MM.1S (cell line): Measurements from ENCODE around the gene RBFOX1.

Source experiments
- DNase-seq: peaks from one replicate; pipeline ENCODE4 v3.0.0-alpha.2; 2015
- H2AFZ ChIP-seq: fragments of 300-600 bp; sonication (generic); 2 replicates; pipeline ENCODE4 v1.6.0; 2016; ENCODE audit warnings: antibody characterized with exemption, low read length
- H3F3A ChIP-seq: fragments of 300-600 bp; sonication (generic); 2 replicates; pipeline ENCODE4 v1.6.1; 2016; ENCODE audit warnings: mild to moderate bottlenecking, antibody characterized with exemption, low read length, moderate library complexity, mixed read lengths; ENCODE audit not compliant: insufficient read depth
- H3K27ac ChIP-seq: fragments of 300-600 bp; sonication (generic); 2 replicates; pipeline ENCODE4 v1.5.1; 2016; ENCODE audit warnings: mild to moderate bottlenecking, low read length
- H3K27me3 ChIP-seq: fragments of 300-600 bp; sonication (generic); replicated peaks from 2 replicates; pipeline ENCODE4 v1.6.0; 2016; ENCODE audit warnings: low read length; ENCODE audit not compliant: insufficient read depth
- H3K36me3 ChIP-seq: fragments of 300-600 bp; sonication (generic); replicated peaks from 2 replicates; pipeline ENCODE4 v1.6.1; 2016; ENCODE audit warnings: mild to moderate bottlenecking, low read length, mixed read lengths; ENCODE audit not compliant: insufficient read depth
- H3K4me1 ChIP-seq: fragments of 300-600 bp; sonication (generic); 2 replicates; pipeline ENCODE4 v1.6.1; 2016; ENCODE audit warnings: low read length, mixed read lengths
- H3K4me2 ChIP-seq: fragments of 300-600 bp; sonication (generic); 2 replicates; pipeline ENCODE4 v1.6.0; 2016; ENCODE audit warnings: low read depth, low read length
- H3K4me3 ChIP-seq: fragments of 300-600 bp; sonication (generic); 2 replicates; pipeline ENCODE4 v1.5.1; 2016; ENCODE audit warnings: low read length, mixed read lengths
- H3K79me2 ChIP-seq: fragments of 300-600 bp; sonication (generic); 2 replicates; pipeline ENCODE4 v1.6.1; 2016; ENCODE audit warnings: mixed run types, low read length, mixed read lengths
- H3K9ac ChIP-seq: fragments of 300-600 bp; sonication (generic); 2 replicates; pipeline ENCODE4 v1.6.1; 2016; ENCODE audit warnings: low read length, mixed read lengths
- H3K9me2 ChIP-seq: fragments of 300-600 bp; sonication (generic); replicated peaks from 2 replicates; pipeline ENCODE4 v1.6.1; 2016; ENCODE audit warnings: mild to moderate bottlenecking, low read length, mixed read lengths; ENCODE audit not compliant: insufficient read depth
- H3K9me3 ChIP-seq: fragments of 300-600 bp; sonication (generic); replicated peaks from 2 replicates; pipeline ENCODE4 v1.6.1; 2016; ENCODE audit warnings: mild to moderate bottlenecking, low read length, mixed read lengths; ENCODE audit not compliant: insufficient read depth
- H4K20me1 ChIP-seq: fragments of 300-600 bp; sonication (generic); 2 replicates; pipeline ENCODE4 v1.6.1; 2016; ENCODE audit warnings: mild to moderate bottlenecking, low read length, moderate library complexity, mixed read lengths; ENCODE audit not compliant: insufficient read depth
- EZH2 ChIP-seq: fragments of 300-600 bp; sonication (generic); optimal IDR thresholded peaks from 2 replicates; pipeline ENCODE3; 2017; ENCODE audit warnings: low read depth, mild to moderate bottlenecking, antibody characterized with exemption, low read length, mixed read lengths
- EZH2phosphoT487 ChIP-seq: fragments of 300-600 bp; sonication (generic); IDR thresholded peaks from 2 replicates; pipeline ENCODE4 v1.6.1; 2018; ENCODE audit warnings: antibody characterized with exemption, low read length
- TF ChIP-seq, protein P1 (sequence below): fragments of 300-600 bp; sonication (generic); IDR thresholded peaks from 2 replicates; pipeline ENCODE4 v1.5.1; 2016; ENCODE audit warnings: antibody characterized with exemption, low read length, mixed read lengths

Gene RBFOX1

DNA sequence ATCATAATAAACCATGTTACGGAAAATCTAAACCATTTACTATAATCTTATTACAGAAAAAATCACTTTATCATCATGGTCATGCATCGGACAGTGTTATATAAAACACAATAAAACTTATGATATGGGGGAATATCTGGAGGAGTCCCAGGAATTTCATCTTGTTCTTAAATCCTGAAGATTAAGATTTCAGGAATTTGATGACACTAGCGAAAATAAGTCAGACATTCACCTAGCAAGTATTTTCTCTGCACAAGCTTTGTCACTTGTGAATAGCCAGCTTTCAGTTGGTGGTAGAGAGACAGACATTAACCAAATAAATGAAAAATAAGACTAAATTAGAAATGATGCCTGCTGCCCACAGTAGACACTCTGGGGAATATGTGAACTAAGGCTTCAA, 410.0 kb downstream of the RBFOX1 start:
- H3K36me3 ChIP-seq, result no peaks in the 10 kb centered on the region
- TF ChIP-seq EZH2 (no peak), EZH2phosphoT487 (no peak)
- TF ChIP-seq, protein P1, sequence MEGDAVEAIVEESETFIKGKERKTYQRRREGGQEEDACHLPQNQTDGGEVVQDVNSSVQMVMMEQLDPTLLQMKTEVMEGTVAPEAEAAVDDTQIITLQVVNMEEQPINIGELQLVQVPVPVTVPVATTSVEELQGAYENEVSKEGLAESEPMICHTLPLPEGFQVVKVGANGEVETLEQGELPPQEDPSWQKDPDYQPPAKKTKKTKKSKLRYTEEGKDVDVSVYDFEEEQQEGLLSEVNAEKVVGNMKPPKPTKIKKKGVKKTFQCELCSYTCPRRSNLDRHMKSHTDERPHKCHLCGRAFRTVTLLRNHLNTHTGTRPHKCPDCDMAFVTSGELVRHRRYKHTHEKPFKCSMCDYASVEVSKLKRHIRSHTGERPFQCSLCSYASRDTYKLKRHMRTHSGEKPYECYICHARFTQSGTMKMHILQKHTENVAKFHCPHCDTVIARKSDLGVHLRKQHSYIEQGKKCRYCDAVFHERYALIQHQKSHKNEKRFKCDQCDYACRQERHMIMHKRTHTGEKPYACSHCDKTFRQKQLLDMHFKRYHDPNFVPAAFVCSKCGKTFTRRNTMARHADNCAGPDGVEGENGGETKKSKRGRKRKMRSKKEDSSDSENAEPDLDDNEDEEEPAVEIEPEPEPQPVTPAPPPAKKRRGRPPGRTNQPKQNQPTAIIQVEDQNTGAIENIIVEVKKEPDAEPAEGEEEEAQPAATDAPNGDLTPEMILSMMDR, result no peak
- H3K27ac ChIP-seq, result no peak overlapping the region
- no peaks in the 10 kb centered on the region for H3K4me1 ChIP-seq
- H3K27me3 ChIP-seq, result no peaks in the 10 kb centered on the region
- no peaks in the 10 kb centered on the region for H3K9me3 ChIP-seq
- no peak overlapping the region for H2AFZ ChIP-seq
- no peaks in the 10 kb centered on the region for H4K20me1 ChIP-seq
- no peak for DNase-seq
- H3K9ac ChIP-seq, result no peak overlapping the region
- no peak overlapping the region for H3K4me3 ChIP-seq
- H3K4me2 ChIP-seq, result no peak overlapping the region
- no peaks in the 10 kb centered on the region for H3K79me2 ChIP-seq
- H3F3A ChIP-seq, result no peaks in the 10 kb centered on the region
- H3K9me2 ChIP-seq, result no peaks in the 10 kb centered on the region

DNA sequence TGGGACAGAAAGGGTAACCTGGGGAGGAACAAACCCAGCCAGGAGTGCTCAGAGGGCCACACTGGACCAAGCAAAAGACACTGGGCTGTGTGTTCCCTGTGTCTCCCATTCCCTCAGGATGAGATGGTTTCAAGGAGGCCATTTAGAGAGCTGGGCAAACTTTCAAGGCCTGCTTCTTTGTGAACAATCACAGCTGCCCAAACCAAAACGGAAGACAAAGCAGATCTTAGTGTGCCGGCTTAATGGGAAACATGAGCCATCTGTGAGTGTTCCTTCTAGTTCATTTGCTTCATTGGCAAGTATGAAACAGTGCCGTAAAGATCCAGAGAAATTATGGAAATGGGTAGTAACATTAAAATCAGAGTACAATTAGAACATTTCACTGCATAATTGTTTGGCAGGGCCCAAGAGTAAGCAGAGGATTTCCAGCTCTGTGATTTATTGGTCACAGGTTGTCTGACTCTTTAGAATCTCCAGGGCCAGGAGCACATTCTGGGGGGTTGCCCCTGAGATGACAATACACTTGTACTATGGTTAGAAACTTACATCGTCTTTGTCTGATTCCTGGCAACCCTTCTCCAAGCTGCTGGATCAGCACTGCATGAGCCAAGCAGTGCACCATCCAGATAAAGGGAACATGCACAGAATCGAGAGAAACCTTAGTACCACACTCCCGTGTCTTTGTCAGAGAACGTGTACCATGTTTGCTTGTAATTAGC, 412.1 kb downstream of the RBFOX1 start:
- no peaks in the 10 kb centered on the region for H3K27me3 ChIP-seq
- H3K36me3 ChIP-seq, result no peaks in the 10 kb centered on the region
- H3K4me3 ChIP-seq, result no peak overlapping the region
- H3K9me2 ChIP-seq, result no peaks in the 10 kb centered on the region
- H3K4me2 ChIP-seq, result no peak overlapping the region
- H3K27ac ChIP-seq, result no peak overlapping the region
- H3F3A ChIP-seq, result no peaks in the 10 kb centered on the region
- TF ChIP-seq, protein P1, result no peak
- TF ChIP-seq EZH2, result no peak
- no peak for TF ChIP-seq EZH2phosphoT487
- H3K79me2 ChIP-seq, result no peaks in the 10 kb centered on the region
- no peaks in the 10 kb centered on the region for H3K4me1 ChIP-seq
- H2AFZ ChIP-seq, result no peak overlapping the region
- H3K9me3 ChIP-seq, result no peaks in the 10 kb centered on the region
- DNase-seq, result no peak
- no peaks in the 10 kb centered on the region for H4K20me1 ChIP-seq
- H3K9ac ChIP-seq, result no peak overlapping the region

DNA sequence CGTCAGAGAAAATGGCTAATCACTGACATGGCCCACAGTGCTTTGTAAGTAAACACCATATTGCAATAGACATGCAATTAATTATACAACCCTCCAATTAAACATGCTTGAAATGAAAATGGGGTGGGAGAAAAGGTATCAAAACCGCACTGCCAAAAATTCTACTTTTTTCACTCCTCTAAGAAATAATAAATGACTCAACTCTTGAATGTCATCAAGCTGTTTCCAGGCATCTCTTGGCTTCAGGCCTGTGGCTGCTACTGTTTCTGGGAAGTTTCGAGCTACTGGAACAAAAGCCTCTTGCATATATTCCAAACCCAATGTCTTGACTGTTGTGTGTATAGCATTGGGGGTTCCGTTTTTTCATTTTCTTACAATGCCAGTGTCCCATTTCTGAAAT, 412.6 kb downstream of the RBFOX1 start:
- Histone ChIP-seq H3K36me3 (no peaks in the 10 kb centered on the region), H3K27me3 (no peaks in the 10 kb centered on the region), H3K9me2 (no peaks in the 10 kb centered on the region), H3K79me2 (no peaks in the 10 kb centered on the region), H3K4me1 (no peaks in the 10 kb centered on the region), H3K4me2 (no peak overlapping the region), H4K20me1 (no peaks in the 10 kb centered on the region), H3K9ac (no peak overlapping the region), H2AFZ (no peak overlapping the region), H3K27ac (no peak overlapping the region), H3K9me3 (no peaks in the 10 kb centered on the region), H3K4me3 (no peak overlapping the region), H3F3A (no peaks in the 10 kb centered on the region)
- TF ChIP-seq, protein P1, result no peak
- TF ChIP-seq EZH2, result no peak
- no peak for TF ChIP-seq EZH2phosphoT487
- DNase-seq, result no peak
